Measurements from ENCODE around the gene CCM2L. TPM values are rescaled to one million over a fixed set of nuclear protein-coding genes. Genes with fewer than 3 reads are reported as not detected.

CCM2L gene
- total and polyA plus RNA-seq, 9 of the 15 experiments (the other 6 are each of a cell fraction or from before 2014, with no cell fraction given) = 0.04 TPM; not detected in 8

- TF ChIP-seq, protein P1, sequence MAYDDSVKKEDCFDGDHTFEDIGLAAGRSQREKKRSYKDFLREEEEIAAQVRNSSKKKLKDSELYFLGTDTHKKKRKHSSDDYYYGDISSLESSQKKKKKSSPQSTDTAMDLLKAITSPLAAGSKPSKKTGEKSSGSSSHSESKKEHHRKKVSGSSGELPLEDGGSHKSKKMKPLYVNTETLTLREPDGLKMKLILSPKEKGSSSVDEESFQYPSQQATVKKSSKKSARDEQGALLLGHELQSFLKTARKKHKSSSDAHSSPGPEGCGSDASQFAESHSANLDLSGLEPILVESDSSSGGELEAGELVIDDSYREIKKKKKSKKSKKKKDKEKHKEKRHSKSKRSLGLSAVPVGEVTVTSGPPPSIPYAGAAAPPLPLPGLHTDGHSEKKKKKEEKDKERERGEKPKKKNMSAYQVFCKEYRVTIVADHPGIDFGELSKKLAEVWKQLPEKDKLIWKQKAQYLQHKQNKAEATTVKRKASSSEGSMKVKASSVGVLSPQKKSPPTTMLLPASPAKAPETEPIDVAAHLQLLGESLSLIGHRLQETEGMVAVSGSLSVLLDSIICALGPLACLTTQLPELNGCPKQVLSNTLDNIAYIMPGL (CRISPR knock-in tag; IDR thresholded peaks at IDR 0.05) = no peak
- TF ChIP-seq DDX20 (tag; IDR thresholded peaks at IDR 0.05; ENCODE audit: low read depth) (no peak), ZMIZ1 (IDR thresholded peaks at IDR 0.05; ENCODE audit: low read depth in 2 of 2, low read length in 2 of 2) (no peak), CXXC5 (CRISPR knock-in tag; IDR thresholded peaks at IDR 0.05) (no peak)
Measured at GRCh38 chr20:32024683-32025295, 14.6 kb downstream of the CCM2L start (continued).

Measured in K562 (cell line).